Subcutaneous preadipocyte (primary cell): ENCODE results near the gene EIF2AK2. TPM values are rescaled to one million over a fixed set of nuclear protein-coding genes. Genes with fewer than 3 reads are reported as not detected.

Experiments
- total RNA-seq: library from RNA; depleted of rRNA; stranded (reverse); fragments of >200 nt; gene quantifications from 2 replicates; pipeline ENCODE4 v1.2.3, GENCODE V29; 2012

The EIF2AK2 gene
- total RNA-seq: 29.0 and 33.0 TPM in 2 replicates

DNA sequence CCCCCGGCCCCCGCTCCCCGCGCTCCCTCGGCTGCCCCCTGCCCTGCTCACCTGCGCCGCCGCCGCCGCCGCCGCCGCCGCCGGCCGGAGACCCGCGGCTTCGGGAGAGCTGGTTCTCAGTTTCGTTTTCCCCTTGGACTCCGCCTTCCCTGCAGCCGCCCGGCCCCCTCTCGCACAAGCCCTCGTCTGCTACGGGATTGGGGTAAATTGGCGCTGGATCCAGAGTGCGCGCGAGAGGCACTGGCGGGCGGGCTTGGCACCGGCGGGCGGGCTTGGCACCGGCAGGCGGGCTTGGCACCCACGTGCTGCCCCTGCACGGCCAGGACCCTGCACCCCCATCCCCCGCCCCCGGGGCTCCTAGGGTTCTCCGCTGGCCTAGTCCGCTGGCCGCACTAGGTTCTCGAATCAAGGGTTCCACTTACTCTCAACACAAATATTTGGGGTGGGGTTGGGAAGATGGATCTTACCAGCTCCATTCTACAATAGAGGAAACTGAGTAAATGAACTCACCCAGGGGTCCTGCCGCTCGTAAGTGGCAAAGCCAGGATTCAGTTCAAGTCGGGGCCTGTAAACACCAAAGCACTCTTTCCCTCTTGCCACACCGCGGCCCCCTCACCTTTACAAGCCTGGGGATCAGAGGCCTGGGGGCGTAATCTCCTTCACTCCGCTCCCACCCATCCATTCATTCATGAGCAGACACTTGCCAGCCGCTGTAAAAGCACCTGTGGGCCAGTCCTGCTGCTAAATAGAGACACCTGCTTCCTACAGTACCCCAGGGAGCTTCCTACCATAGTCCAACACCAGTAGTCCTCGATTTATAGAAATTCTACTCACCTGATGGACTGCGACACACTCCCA lies at the start of gene EIF2AK2:
Gene EIF2AK2 (minus strand): TSS at position 124 of the 858 bp plus-strand sequence. CDS start 9,174 bp downstream, outside the sequence.

DNA sequence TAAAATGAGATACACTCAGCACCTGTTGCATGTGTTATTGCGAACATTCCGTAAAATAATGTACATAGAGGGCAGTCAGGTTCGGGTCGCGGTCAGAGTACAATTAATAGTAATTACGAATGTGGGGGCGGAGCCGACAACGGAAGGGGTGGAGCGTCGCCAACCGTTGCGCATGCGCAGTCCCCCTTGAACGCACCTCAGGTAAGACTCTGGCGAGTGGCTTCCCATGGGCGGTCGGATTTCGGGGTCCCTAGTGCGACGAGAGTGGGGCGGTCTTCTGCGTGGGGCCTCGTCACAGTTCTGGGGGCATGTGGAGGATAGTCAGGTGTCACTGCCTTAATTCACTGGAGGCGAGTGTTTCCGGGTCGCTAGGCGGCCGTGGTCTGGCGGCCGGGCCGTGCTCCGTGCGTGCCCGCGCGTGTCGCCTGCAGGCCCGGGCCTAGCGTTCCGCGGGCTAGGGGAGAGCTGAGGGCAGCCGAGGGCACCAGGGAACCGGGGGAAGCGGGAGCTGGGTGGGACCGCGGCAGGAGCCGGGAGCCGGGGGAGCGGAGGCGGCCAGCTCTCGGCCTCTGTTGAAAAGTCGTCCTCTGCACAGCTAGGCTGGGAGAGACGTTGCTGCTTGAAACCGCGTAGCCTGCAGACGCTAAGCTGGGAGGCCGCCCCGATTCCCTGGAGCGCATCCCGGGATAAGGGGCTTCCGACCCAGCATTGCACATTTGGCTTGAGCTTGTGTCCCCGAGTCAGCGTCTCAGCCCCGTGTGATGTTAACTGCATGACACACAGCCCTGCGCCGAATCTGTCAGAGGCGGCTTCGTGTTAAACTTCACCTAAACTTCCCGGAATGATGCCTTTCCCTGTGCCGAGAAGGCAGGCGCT lies 39.8 kb upstream of the EIF2AK2 start, which contains the start of gene CEBPZOS:
Gene CEBPZOS (plus strand): TSS at position 177 of the 876 bp plus-strand sequence. CDS start 3,209 bp downstream, outside the sequence.

DNA sequence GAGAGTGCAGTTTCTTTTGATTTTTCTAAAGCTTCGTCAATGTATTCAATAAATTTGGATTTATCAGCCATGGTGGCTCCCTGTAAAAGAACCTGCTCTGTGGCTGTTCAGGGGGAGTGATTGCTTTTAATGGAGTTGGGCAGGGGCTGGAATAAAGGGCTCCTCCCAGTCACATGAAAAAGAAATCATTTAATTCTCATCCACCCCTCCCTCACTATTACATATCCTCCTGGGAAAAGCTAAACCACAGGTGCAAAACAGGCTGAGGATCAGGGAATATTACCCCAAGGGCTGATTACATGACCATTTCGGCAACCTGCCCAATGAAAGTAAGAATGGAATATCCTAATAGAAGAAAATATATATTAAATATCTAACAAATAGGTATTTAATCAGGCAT lies 31.8 kb upstream of the EIF2AK2 start, which contains the start of gene SULT6B1:
Gene SULT6B1 (minus strand): TSS at position 101 of the 400 bp plus-strand sequence. CDS start 30 bp downstream, at position 71.

DNA sequence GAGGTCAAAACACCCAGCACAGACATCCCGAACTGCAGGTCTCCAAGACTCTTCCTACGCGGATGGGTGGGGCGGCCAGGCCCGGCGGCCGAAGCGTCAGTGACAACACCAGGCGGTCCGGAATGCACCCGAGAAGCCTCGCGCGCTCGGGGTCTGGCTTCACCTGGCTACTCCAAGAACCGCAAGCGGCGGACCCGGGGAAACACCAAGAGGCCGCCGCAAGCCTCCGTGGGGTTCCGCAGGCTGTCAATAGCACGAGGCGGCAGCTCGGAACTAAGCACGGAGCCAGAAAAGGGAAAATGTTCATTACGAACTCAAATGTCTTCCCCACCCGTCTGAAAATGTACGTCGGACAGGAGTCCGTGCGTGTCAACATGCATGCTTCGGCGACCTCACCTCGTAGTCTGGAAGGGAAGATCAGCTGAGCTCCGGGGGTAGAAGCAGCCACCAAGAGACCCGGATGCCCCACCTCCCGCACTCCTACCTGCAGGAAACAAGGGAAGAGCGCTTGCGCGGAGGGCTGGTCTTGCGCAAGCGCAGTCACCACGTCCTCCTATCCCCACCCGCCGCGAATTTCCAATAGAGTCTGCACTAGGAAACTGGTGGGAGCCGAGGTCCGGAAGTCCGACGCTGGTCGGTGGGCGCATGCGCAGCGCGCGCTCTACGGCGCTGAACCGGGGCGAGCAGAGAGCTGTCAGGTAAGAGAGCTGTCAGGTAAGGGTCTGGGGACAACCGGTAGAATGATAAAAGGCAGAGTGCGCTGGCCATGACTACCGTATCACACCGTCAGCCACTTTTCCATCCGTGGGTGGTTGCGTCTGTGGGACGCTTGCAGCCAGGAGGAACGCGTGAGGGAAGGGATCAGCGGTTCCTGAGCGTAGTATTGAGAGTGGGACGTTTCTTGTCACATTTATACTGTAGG lies 72.6 kb downstream of the EIF2AK2 start, which contains the start of the genes GPATCH11 and HEATR5B:
Gene GPATCH11 (plus strand): TSS at position 646 of the 922 bp plus-strand sequence. CDS start 3,864 bp downstream, outside the sequence.
Gene HEATR5B (minus strand): TSS at position 500 of the 922 bp plus-strand sequence. CDS start 958 bp downstream, outside the sequence.

Other genes with a start within 250 kb of the EIF2AK2 start
- gene STRN, start 190.4 kb downstream of the EIF2AK2 start, total RNA-seq: 16.9 and 21.5 TPM in 2 replicates
- gene HEATR5B, start 72.6 kb downstream of the EIF2AK2 start, total RNA-seq: 20.6 and 21.1 TPM in 2 replicates
- 4.8 and 7.6 TPM in 2 replicates for gene GPATCH11, start 72.5 kb downstream of the EIF2AK2 start, total RNA-seq
- gene SULT6B1, start 31.7 kb upstream of the EIF2AK2 start, total RNA-seq: not detected in 2 replicates
- gene CEBPZOS, start 39.5 kb upstream of the EIF2AK2 start, total RNA-seq: 14.0 and 20.9 TPM in 2 replicates
- gene CEBPZ, start 74.6 kb upstream of the EIF2AK2 start, total RNA-seq: 43.0 and 60.8 TPM in 2 replicates
- 13.2 and 15.4 TPM in 2 replicates for gene NDUFAF7, start 74.7 kb upstream of the EIF2AK2 start, total RNA-seq
- gene PRKD3, start 167.9 kb upstream of the EIF2AK2 start, total RNA-seq: 40.4 and 67.1 TPM in 2 replicates
- 4.4 and 6.5 TPM in 2 replicates for gene QPCT, start 187.7 kb upstream of the EIF2AK2 start, total RNA-seq